Measurements from ENCODE around the gene BCL3. TPM values are rescaled to one million over a fixed set of nuclear protein-coding genes. Genes with fewer than 3 reads are reported as not detected.

BCL3 gene
- total RNA-seq, 4 donors from 2014 or later, result 3.2 to 58.8 (median 11.9) TPM

DNA sequence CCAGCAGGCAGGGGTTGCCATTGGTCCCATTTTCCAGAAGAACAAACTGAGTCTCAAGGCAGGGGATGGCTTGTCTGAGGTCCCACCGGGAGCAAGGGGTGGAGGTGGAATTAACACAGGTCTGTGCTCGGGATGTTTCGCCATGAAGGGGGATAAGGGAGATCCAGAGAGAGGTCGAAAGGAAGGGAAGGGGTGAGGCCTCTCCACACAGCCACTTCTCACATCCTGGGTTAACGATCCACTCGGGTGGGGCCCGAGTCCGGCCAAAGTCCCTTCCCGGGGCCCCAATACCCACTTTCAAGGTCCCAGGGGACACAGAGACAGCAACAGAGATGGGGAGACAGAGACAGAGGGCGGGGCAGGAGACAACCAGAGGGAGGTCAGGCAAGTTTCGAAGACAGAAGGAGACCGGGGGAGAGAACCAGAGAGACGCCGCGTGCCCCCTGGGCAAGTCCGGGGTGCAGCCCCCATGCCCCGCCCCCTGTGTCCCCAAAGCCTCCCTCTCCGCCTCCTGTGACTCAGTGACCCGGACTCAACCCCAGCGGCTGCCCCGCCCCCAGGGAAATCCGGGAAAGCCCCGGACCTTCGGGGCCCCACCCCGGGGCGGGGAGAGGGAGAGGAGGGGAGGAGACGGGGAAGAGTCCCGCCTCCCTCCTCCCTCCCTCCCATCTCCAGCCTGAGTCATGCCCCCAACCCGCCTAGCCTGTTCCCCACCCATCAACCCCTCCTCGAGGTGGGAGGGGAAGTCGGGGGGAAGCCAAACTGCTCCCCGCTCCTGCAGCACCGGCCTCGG lies 1.4 kb upstream of the BCL3 start:
- intact Hi-C loops (cut with DNase I; ENCODE audit: low total_unique reads), result no loop called here
- Histone ChIP-seq H3K4me3 (peak overlapping the region; percentile 48 to 76), H3K27me3 (no peaks in the 10 kb centered on the region), H3K27ac (peak overlapping the region; percentile 91 to 94), H3K9me3 (no peaks in the 10 kb centered on the region), H3K4me1 (peaks cover 5 to 8% of the 10 kb centered on the region in 2 donors), H3K36me3 (no peaks in the 10 kb centered on the region)
- peak; percentile 35 to 64 for TF ChIP-seq POLR2A (IDR thresholded peaks at IDR 0.05)
- TF ChIP-seq, protein P1, sequence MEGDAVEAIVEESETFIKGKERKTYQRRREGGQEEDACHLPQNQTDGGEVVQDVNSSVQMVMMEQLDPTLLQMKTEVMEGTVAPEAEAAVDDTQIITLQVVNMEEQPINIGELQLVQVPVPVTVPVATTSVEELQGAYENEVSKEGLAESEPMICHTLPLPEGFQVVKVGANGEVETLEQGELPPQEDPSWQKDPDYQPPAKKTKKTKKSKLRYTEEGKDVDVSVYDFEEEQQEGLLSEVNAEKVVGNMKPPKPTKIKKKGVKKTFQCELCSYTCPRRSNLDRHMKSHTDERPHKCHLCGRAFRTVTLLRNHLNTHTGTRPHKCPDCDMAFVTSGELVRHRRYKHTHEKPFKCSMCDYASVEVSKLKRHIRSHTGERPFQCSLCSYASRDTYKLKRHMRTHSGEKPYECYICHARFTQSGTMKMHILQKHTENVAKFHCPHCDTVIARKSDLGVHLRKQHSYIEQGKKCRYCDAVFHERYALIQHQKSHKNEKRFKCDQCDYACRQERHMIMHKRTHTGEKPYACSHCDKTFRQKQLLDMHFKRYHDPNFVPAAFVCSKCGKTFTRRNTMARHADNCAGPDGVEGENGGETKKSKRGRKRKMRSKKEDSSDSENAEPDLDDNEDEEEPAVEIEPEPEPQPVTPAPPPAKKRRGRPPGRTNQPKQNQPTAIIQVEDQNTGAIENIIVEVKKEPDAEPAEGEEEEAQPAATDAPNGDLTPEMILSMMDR (IDR thresholded peaks at IDR 0.05), result peak in 1 of 4 experiments; percentile 1
- peak; percentile 96 to 97 for DNase-seq

DNA sequence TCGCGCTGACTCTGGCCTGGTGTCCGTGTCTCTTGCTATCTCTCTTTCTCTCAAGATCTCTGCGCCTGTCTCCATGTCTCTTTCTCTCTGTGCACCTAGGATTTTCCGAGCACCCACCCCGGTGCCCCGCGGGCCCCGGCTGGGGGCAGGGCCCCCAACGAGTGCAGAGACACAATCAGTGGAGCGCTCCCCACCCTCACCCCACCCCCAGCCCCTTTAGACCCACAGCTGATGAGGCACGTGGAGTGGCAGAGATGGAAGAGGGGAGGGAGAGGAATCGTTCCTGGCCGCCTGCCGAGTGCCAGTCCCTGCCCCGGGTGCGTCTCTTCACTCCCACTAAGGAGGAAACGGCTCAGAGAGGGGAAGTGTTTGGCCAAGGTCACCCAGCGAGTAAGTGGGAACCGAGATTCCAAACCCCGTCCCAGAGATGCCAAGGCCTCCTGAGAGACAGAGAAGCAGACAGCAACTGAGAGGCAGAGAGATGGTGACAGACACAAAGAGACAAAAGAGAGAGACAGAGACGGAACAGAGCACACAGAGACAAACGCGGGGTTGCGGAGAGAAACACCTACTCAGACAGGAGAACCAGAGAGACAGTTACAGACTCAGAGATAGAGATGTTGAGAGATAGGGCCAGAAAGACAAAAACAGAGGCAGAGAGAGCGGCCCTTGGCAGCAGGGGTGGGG lies 626 bp upstream of the BCL3 start:
- no peaks in the 10 kb centered on the region for H3K27me3 ChIP-seq
- H3K4me3 ChIP-seq, result peak overlapping the region; percentile 48 to 76
- peaks cover 0 to 5% of the 10 kb centered on the region in 2 donors for H3K4me1 ChIP-seq
- intact Hi-C loops (cut with DNase I; ENCODE audit: low total_unique reads), result no loop called here
- H3K36me3 ChIP-seq, result no peaks in the 10 kb centered on the region
- no peaks in the 10 kb centered on the region for H3K9me3 ChIP-seq
- peak; percentile 64 to 71 for DNase-seq
- TF ChIP-seq, protein P1 (IDR thresholded peaks at IDR 0.05), result no peak
- no peak for TF ChIP-seq POLR2A (IDR thresholded peaks at IDR 0.05)
- peak overlapping the region; percentile 91 to 94 for H3K27ac ChIP-seq

DNA sequence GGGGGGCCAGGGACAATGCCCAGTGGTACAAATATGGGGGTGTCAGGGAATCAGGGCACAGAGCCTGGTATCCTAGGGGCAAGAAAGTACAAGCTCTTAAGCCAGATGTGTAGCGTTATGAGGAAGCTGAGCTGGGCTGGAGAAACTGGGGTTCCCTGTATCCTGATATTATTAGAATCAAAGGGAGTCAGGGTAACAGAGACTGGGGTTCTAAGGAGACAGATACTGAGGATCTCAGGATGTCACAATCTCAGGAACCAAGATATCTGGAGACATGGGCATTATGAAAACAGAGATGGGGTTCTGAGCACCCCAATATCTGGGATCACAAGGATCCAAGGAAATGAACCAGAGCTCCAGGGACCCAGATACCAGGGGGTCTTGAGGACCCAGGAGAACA lies 784 bp downstream of the BCL3 start:
- TF ChIP-seq, protein P1 (IDR thresholded peaks at IDR 0.05), result no peak
- TF ChIP-seq POLR2A (IDR thresholded peaks at IDR 0.05), result no peak
- no peaks in the 10 kb centered on the region for H3K27me3 ChIP-seq
- H3K36me3 ChIP-seq, result no peaks in the 10 kb centered on the region
- H3K9me3 ChIP-seq, result no peaks in the 10 kb centered on the region
- intact Hi-C loops (cut with DNase I; ENCODE audit: low total_unique reads), result no loop called here
- peak overlapping the region; percentile 48 to 76 for H3K4me3 ChIP-seq
- H3K27ac ChIP-seq, result peak overlapping the region; percentile 91 to 94
- DNase-seq, result no peak
- peaks cover 0 to 6% of the 10 kb centered on the region in 2 donors for H3K4me1 ChIP-seq

DNA sequence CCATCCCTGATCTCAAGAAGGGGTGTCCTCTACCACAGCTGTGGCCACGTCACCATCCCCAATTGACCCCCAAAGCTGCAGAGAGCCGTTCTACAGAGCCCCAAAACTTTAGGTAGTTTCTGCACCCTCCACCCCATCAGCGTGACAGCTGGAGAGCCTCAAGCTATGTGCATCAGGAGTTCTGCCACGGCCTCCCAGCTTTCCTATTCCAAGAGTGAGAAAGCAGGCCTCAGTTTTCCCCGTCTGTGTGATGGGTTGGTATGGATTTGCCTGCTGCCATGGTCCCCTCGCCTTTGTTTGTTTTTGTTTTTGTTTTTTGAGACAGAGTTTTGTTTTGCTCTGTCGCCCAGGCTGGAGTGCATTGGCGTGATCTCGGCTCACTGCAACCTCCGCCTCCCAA lies 1.5 kb downstream of the BCL3 start:
- no peak for TF ChIP-seq POLR2A (IDR thresholded peaks at IDR 0.05)
- TF ChIP-seq, protein P1 (IDR thresholded peaks at IDR 0.05), result no peak
- DNase-seq, result no peak
- H3K36me3 ChIP-seq, result no peaks in the 10 kb centered on the region
- no peaks in the 10 kb centered on the region for H3K9me3 ChIP-seq
- peaks cover 0 to 13% of the 10 kb centered on the region in 2 donors for H3K4me1 ChIP-seq
- H3K27ac ChIP-seq, result peak overlapping the region; percentile 91 to 94
- peak overlapping the region in 1 of 2 donors; percentile 76 for H3K4me3 ChIP-seq
- no peaks in the 10 kb centered on the region for H3K27me3 ChIP-seq
- intact Hi-C loops (cut with DNase I; ENCODE audit: low total_unique reads), result no loop called here

Measured in uterus (tissue), 4 donors.